ENCODE measurements around the gene LSM8. TPM values are rescaled to one million over a fixed set of nuclear protein-coding genes. Genes with fewer than 3 reads are reported as not detected.
"Not testable (repeated sequence)": the region's sequence is repeated elsewhere in the genome, so short reads cannot be mapped to it uniquely, and the experiment has no call there.

LSM8 gene
- polyA plus RNA-seq (ENCODE audit: insufficient read depth in 1 of 5, insufficient read length in 5 of 5, low replicate concordance in 1 of 5) = 10 to 100 TPM; 61.8 to 80.2 (median 66.4) TPM
- long read RNA-seq, donor 1, full-length matches to known transcripts = 74 of 84 reads
- long read RNA-seq, donor 1, partial matches to known transcripts = 10 of 84 reads
- long read RNA-seq, donor 1, other reads (novel, unspliced or antisense) = 0 of 84 reads
- long read RNA-seq, donor 2, full-length matches to known transcripts = 49 of 49 reads
- long read RNA-seq, donor 2, partial matches to known transcripts = 0 of 49 reads
- long read RNA-seq, donor 2, other reads (novel, unspliced or antisense) = 0 of 49 reads
- long read RNA-seq, donor 3, full-length matches to known transcripts = 52 of 52 reads
- long read RNA-seq, donor 3, partial matches to known transcripts = 0 of 52 reads
- long read RNA-seq, donor 3, other reads (novel, unspliced or antisense) = 0 of 52 reads
- long read RNA-seq, donor 4, full-length matches to known transcripts = 32 of 32 reads
- long read RNA-seq, donor 4, partial matches to known transcripts = 0 of 32 reads
- long read RNA-seq, donor 4, other reads (novel, unspliced or antisense) = 0 of 32 reads
- long read RNA-seq, donor 5, full-length matches to known transcripts = 91 of 91 reads
- long read RNA-seq, donor 5, partial matches to known transcripts = 0 of 91 reads
- long read RNA-seq, donor 5, other reads (novel, unspliced or antisense) = 0 of 91 reads
- long read RNA-seq, donor 6, full-length matches to known transcripts = 58 of 82 reads
- long read RNA-seq, donor 6, partial matches to known transcripts = 24 of 82 reads
- long read RNA-seq, donor 6, other reads (novel, unspliced or antisense) = 0 of 82 reads
- long read RNA-seq, donor 7, full-length matches to known transcripts = 32 of 32 reads
- long read RNA-seq, donor 7, partial matches to known transcripts = 0 of 32 reads
- long read RNA-seq, donor 7, other reads (novel, unspliced or antisense) = 0 of 32 reads
- long read RNA-seq, donor 8, full-length matches to known transcripts = 33 of 33 reads
- long read RNA-seq, donor 8, partial matches to known transcripts = 0 of 33 reads
- long read RNA-seq, donor 8, other reads (novel, unspliced or antisense) = 0 of 33 reads

GRCh38 chr7:118183786-118184564 is at the start of gene LSM8:
Gene LSM8 (plus strand): TSS chr7:118184164. CDS start chr7:118184224, 60 bp downstream.
- peak; percentile 98 to 99 for DNase-seq

GRCh38 chr7:118134420-118134819 is 49.5 kb upstream of the LSM8 start:
- DNase-seq = not testable (repeated sequence)

- DNase-seq = no peak
Observed at GRCh38 chr7:118140468-118140867, 43.5 kb upstream of the LSM8 start.

GRCh38 chr7:118142012-118142411 is 42.0 kb upstream of the LSM8 start:
- DNase-seq = no peak

GRCh38 chr7:118148930-118149329 is 35.0 kb upstream of the LSM8 start:
- DNase-seq = no peak

- no peak for DNase-seq
Observed at GRCh38 chr7:118149394-118149793, 34.6 kb upstream of the LSM8 start.

GRCh38 chr7:118151671-118152070 is 32.3 kb upstream of the LSM8 start:
- DNase-seq = no peak

GRCh38 chr7:118152149-118152548 is 31.8 kb upstream of the LSM8 start:
- no peak for DNase-seq

GRCh38 chr7:118152654-118153053 is 31.3 kb upstream of the LSM8 start:
- DNase-seq = no peak

- DNase-seq = no peak
Observed at GRCh38 chr7:118153551-118154177, 30.3 kb upstream of the LSM8 start.

- no peak for DNase-seq
Observed at GRCh38 chr7:118158766-118159165, 25.2 kb upstream of the LSM8 start.

GRCh38 chr7:118169146-118169545 is 14.8 kb upstream of the LSM8 start:
- DNase-seq = no peak

- DNase-seq = no peak
Observed at GRCh38 chr7:118175740-118176139, 8.2 kb upstream of the LSM8 start.

GRCh38 chr7:118179191-118179590 is 4.8 kb upstream of the LSM8 start:
- DNase-seq = no peak

GRCh38 chr7:118182593-118183427 is 1.2 kb upstream of the LSM8 start:
- no peak for DNase-seq

GRCh38 chr7:118183428-118183785 is 557 bp upstream of the LSM8 start:
- DNase-seq = no peak

GRCh38 chr7:118184565-118184940 is 589 bp downstream of the LSM8 start:
- no peak for DNase-seq

GRCh38 chr7:118185163-118185860 is 1.3 kb downstream of the LSM8 start:
- no peak for DNase-seq

- no peak for DNase-seq
Observed at GRCh38 chr7:118186501-118186900, 2.5 kb downstream of the LSM8 start.
